GM18868 (cell line): ENCODE data around the gene PIK3R5.
A peak's percentile ranks its signal among the peaks of the same experiment; 100 is the strongest.

Experiments used
- ATAC-seq: cut with Tn5 transposase; IDR thresholded peaks from one replicate; pipeline ENCODE4 v1.9.1; 2021; ENCODE audit warnings: mild to moderate bottlenecking, moderate library complexity; ENCODE audit not compliant: unreplicated experiment

PIK3R5 gene

GRCh38 chr17:8925141-8925540 is 40.4 kb downstream of the PIK3R5 start:
- no peak for ATAC-seq

- peak; percentile 74 for ATAC-seq
Observed at GRCh38 chr17:8924595-8924994, 40.9 kb downstream of the PIK3R5 start.

- no peak for ATAC-seq
Observed at GRCh38 chr17:8923762-8924161, 41.7 kb downstream of the PIK3R5 start.

DNA sequence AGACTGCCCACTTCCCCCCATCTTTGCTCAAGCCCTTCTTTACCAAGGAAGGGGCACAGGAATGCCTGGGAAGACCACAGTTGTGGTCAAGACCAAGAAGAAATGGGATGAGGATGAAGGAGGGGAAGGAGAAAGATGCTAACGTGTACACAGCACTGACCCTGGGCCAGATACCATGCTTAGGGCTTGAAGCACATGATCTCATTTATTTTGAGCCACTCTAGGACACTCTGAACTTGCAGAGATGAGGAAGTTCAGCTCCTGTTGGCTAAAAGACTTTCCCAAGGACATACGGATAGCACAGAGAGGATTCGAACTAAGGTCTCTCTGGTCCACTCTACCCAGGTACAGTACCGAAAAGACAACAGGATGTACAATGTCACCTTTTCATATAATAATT is 42.6 kb downstream of the PIK3R5 start:
- no peak for ATAC-seq

DNA sequence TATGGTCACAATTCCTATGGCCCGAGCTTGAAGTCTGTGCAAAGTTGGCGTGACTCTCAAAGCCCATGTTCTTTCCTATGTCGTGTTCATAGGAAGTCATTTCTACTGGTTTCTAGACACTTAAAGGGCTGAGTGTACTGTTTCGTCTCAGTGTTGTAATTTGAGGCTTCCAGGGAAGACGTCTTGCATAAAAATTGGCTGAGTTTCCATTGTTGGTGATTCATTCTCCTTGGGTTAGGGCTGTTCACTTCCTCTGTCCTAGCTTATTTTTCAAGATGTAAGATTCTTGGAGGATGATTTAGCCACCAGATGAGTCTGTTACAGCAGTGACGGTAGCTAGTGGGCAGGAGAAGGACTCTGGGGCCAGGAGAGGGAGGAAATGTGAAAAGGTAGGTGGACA is 43.1 kb downstream of the PIK3R5 start:
- ATAC-seq = no peak

DNA sequence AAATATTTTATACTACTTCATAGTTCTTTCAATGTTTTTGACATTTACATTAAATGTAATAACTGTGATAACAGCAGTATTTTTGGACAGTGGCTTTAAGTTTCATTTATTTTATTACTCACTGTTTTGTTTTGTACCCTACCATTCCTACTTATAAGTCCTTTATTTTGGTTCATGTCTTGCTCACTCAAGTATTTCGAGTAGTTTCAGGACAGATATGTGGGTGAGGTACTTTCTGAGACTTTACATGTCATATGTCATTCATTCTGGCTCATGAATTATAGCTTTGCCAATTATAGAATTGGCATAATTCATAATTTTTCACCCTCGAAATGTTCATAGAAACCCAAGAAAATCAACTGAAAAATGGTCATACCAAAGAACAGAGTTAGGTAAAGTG is 44.4 kb downstream of the PIK3R5 start:
- peak; percentile 61 for ATAC-seq

DNA sequence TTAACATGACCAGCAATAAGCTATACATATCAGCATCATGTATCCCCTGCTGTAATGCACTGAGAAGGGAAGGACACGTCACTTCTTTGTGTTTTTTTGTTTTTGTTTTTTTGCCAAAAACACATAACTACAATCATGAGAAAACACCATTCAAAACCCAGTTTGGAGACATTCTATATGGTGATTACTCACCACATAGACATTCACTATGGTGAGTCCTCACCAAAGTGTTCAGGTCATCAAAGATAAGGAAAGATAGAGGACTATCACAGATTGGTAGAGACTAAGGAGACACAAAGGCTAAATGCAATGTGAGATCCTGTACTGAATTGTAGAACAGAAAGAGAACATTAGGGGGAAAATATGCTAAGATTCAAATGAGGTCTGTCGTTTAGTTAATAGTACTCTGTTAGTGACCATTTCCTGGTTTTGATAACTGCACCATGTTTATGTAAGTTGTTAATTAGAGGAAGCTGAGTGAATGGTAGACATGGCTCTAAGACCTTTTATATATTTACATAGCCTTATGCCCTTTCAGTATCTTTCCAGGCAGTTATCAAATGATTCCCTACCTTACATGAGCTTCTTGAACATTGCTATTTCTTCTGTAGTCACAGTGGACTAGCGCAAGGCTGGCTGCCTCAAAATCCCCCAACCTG is 46.6 kb downstream of the PIK3R5 start:
- ATAC-seq = no peak

GRCh38 chr17:8916466-8916865 is 49.0 kb downstream of the PIK3R5 start:
- ATAC-seq = no peak

DNA sequence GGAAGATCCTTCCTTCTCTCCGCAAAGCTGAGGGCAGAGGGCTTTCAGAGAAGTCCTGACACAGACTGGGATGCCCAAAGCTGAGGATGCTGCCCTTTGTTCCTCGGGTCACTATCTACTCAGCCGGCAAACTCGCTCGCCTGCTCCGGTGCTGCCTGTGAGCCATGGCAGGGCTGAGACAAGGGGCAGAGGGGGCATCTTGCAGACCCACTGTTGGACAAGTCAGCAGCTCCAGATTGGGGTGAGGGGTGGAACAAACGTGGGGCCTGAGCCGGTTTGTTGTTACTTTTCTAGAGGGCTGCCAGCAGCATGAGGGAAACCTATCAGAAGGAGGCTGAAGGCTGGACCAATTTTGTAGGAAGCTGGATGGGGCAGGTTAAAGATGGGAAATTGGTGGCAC is 51.0 kb downstream of the PIK3R5 start:
- no peak for ATAC-seq

- no peak for ATAC-seq
Observed at GRCh38 chr17:8913879-8914278, 51.6 kb downstream of the PIK3R5 start.

DNA sequence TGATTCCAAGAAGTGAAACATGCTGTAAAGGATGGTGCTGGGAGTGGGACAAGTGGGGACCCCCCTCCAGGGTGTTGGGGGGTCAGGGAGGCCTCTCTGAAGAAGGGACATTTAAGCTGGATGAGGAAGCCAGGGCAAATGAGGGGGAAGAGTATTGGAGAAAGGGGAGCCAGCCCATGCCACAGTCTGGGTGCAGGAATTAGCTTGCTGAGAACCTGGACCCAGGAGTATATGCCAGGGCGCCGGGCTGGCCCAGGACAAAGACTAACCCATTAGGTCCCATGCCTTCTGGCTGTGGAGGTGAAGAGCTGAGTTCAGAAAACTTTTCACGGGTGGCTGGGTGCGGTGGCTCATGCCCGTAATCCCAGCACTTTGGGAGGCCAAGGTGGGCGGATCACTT is 52.4 kb downstream of the PIK3R5 start:
- ATAC-seq = no peak

- no peak for ATAC-seq
Observed at GRCh38 chr17:8912084-8912981, 53.2 kb downstream of the PIK3R5 start.

DNA sequence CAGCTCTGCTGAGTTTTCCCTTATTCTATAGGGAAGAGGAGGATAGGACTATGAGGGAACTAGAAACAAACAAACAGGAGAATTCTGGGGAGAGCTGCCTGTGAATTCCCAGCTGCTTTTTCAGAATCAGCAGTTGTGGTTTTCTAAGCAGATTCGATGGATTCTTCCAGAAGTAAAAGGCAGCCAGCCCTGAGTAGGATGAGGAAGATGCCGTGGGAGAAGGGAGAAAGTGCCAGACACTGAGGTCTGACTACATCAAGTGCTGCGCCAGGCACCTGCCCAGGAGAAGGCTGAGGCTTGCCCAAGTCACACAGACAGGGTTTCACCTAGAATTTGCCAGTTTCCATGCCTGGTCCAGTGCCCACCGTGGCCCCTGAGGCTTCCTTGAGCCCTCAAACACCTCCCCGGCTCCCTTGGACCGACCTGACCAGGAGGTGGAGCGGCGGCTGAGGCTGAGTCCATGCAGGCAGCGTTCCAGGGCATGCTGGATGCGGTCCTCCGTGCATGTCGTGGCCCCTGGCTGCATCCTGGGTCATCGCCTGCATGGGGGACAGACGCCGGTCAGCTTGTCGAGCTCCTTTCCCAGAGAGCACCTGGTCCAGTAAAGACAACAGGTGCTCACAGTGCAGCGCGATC is 54.4 kb downstream of the PIK3R5 start:
- ATAC-seq = no peak

DNA sequence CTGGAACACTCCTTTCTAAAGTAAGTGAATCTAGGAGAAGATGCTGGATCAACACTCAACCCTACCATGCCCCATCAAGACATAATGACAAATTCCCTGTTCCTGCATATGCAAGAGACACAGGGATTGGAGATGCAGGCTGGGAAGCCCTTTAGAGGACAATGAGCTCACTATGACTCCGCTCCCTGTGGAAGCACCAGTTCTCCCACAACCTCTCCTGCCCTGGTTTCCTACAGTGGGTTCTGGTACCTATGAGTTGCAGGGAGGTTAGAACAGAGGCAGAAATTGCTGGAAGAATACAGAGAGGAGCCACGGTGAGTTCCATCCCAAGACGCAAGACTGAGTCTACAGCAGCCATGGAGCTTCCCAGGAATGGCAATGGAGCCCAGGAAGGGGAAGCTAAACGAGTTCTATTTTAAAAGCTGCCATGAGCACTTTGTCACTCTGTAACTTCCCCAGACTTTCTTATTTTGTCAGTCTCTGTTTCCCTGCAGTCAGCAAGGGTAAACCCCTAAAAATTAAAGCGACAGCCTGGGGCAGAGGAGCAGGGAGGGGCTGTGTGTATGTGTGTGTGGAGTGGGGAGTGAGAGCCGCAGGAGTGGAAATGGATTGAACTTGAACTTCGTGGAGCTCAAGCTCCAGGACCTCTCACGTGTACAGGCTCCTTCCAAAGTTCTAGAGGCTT is 55.8 kb downstream of the PIK3R5 start:
- ATAC-seq = peak; percentile 52

- no peak for ATAC-seq
Observed at GRCh38 chr17:8905331-8905730, 60.2 kb downstream of the PIK3R5 start.

- ATAC-seq = no peak
Observed at GRCh38 chr17:8904686-8905085, 60.8 kb downstream of the PIK3R5 start.

- ATAC-seq = no peak
Observed at GRCh38 chr17:8904201-8904600, 61.3 kb downstream of the PIK3R5 start.

GRCh38 chr17:8900626-8901585 is 64.6 kb downstream of the PIK3R5 start:
- no peak for ATAC-seq

GRCh38 chr17:8900207-8900606 is 65.3 kb downstream of the PIK3R5 start:
- no peak for ATAC-seq

- ATAC-seq = no peak
Observed at GRCh38 chr17:8898636-8899035, 66.9 kb downstream of the PIK3R5 start.
